Measurements from ENCODE around the gene ESX1. TPM values are rescaled to one million over a fixed set of nuclear protein-coding genes. Genes with fewer than 3 reads are reported as not detected.
"Not testable (repeated sequence)": the region's sequence is repeated elsewhere in the genome, so short reads cannot be mapped to it uniquely, and the experiment has no call there.

Gene ESX1
- total RNA-seq = not detected

GRCh38 chrX:104254442-104255115, at the start of gene ESX1:
ESX1 (minus strand) TSS chrX:104254933; CDS start chrX:104254849, 84 bp downstream.
- no peak for ATAC-seq

GRCh38 chrX:104295636-104296035, 40.9 kb upstream of the ESX1 start:
- ATAC-seq = no peak

GRCh38 chrX:104288961-104289360, 34.2 kb upstream of the ESX1 start:
- ATAC-seq = no peak

GRCh38 chrX:104288269-104288668, 33.5 kb upstream of the ESX1 start:
- no peak for ATAC-seq

GRCh38 chrX:104285201-104285600, 30.5 kb upstream of the ESX1 start:
- ATAC-seq = no peak

GRCh38 chrX:104284507-104284906, 29.8 kb upstream of the ESX1 start:
- no peak for ATAC-seq

- ATAC-seq = no peak
Measured at GRCh38 chrX:104282166-104282725, 27.5 kb upstream of the ESX1 start.

- ATAC-seq = peak; percentile 60
Measured at GRCh38 chrX:104281564-104281963, 26.8 kb upstream of the ESX1 start.

GRCh38 chrX:104280609-104281008, 25.9 kb upstream of the ESX1 start:
- ATAC-seq = no peak

- peak; percentile 61 for ATAC-seq
Measured at GRCh38 chrX:104270916-104271512, 16.3 kb upstream of the ESX1 start.

- no peak for ATAC-seq
Measured at GRCh38 chrX:104270212-104270611, 15.5 kb upstream of the ESX1 start.

- ATAC-seq = no peak
Measured at GRCh38 chrX:104255465-104255864, 732 bp upstream of the ESX1 start.

- ATAC-seq = no peak
Measured at GRCh38 chrX:104253567-104254441, 929 bp downstream of the ESX1 start.

GRCh38 chrX:104250470-104250869, 4.3 kb downstream of the ESX1 start:
- no peak for ATAC-seq

GRCh38 chrX:104230060-104230459, 24.7 kb downstream of the ESX1 start:
- ATAC-seq = not testable (repeated sequence)

GRCh38 chrX:104211187-104211586, 43.5 kb downstream of the ESX1 start:
- ATAC-seq = no peak

- ATAC-seq = no peak
Measured at GRCh38 chrX:104205548-104205947, 49.2 kb downstream of the ESX1 start.

Other genes starting within 250 kb of the ESX1 start
- not detected for gene H2BW1, start 241.2 kb downstream of the ESX1 start, total RNA-seq
- not detected for gene H2BW2, start 215.0 kb downstream of the ESX1 start, total RNA-seq
- 0.12 TPM for gene TMSB15C, start 178.7 kb downstream of the ESX1 start, total RNA-seq
- not detected for gene ZCCHC18, start 142.4 kb downstream of the ESX1 start, total RNA-seq
- 2.1 TPM for gene SLC25A53, start 97.9 kb downstream of the ESX1 start, total RNA-seq
- gene FAM199X, start 88.5 kb downstream of the ESX1 start, total RNA-seq = 8.9 TPM